HCT116 (cell line): ENCODE data around the gene TMEM203.

ENCODE experiments used
- CTCF ChIP-seq, 3 experiments: fragments of 200-600 bp in 1 of 3; sonication (generic) in 1 of 3; IDR thresholded peaks in 2 of 3; conservative IDR thresholded peaks in 1 of 3; 2 replicates each; pipeline ENCODE4 v1.5.1; 2012 to 2017; ENCODE audit warnings: low read depth in 2 of 3, low read length in 2 of 3, antibody characterized with exemption in 1 of 3, borderline replicate concordance in 1 of 3, control low read depth in 1 of 3, mild to moderate bottlenecking in 1 of 3, mixed read lengths in 1 of 3, mixed run types in 1 of 3, moderate library complexity in 1 of 3; ENCODE audit not compliant: insufficient read depth in 1 of 3
- EZH2phosphoT487 ChIP-seq: fragments of 200-600 bp; IDR thresholded peaks from 2 replicates; pipeline ENCODE4 v1.6.1; 2018; ENCODE audit warnings: antibody characterized with exemption, borderline replicate concordance
- FOSL1 ChIP-seq: IDR thresholded peaks from 2 replicates; pipeline ENCODE4 v1.6.1; 2012; ENCODE audit warnings: low read depth
- JUND ChIP-seq: IDR thresholded peaks from 2 replicates; pipeline ENCODE4 v1.6.1; 2012
- POLR2A ChIP-seq: IDR thresholded peaks from 2 replicates; pipeline ENCODE4 v1.7.0; 2011; ENCODE audit warnings: borderline replicate concordance; ENCODE audit not compliant: insufficient read depth, insufficient read length; ENCODE audit errors: extremely low read depth
- POLR2AphosphoS5 ChIP-seq: IDR thresholded peaks from 2 replicates; pipeline ENCODE4 v1.6.1; 2011; ENCODE audit warnings: mild to moderate bottlenecking, low read depth, low read length, moderate library complexity
- RAD21 ChIP-seq: IDR thresholded peaks from 2 replicates; pipeline ENCODE4 v1.6.1; 2012; ENCODE audit warnings: low read depth, mild to moderate bottlenecking
- SP1 ChIP-seq: IDR thresholded peaks from 2 replicates; pipeline ENCODE4 v1.6.1; 2012; ENCODE audit warnings: low read depth
- TCF7L2 ChIP-seq: IDR thresholded peaks from 2 replicates; pipeline ENCODE4 v1.7.0; 2011; ENCODE audit warnings: borderline replicate concordance, inconsistent platforms; ENCODE audit not compliant: insufficient read depth, insufficient read length; ENCODE audit errors: extremely low read depth
- ZNF274 ChIP-seq: fragments of 200-500 bp; sonication (Bioruptor generic); IDR thresholded peaks from 2 replicates; pipeline ENCODE4 v1.6.1; 2014; ENCODE audit warnings: mild to moderate bottlenecking, low read depth, low read length, inconsistent platforms
- TF ChIP-seq, protein P1 (sequence below): IDR thresholded peaks from 2 replicates; pipeline ENCODE4 v1.6.1; 2012

GRCh38 chr9:137161558-137162486 lies 43.6 kb downstream of the TMEM203 start:
- TF ChIP-seq POLR2A (no peak), CTCF (IDR thresholded peaks at IDR 0.05 in 2 of 3, conservative IDR thresholded peaks at IDR 0.05 in 1 of 3; ENCODE audit: borderline replicate concordance in 1 of 3, insufficient read depth in 1 of 3, low read depth in 2 of 3, low read length in 2 of 3) (no peak), ZNF274 (no peak), FOSL1 (no peak), JUND (no peak), SP1 (no peak), RAD21 (no peak), POLR2AphosphoS5 (no peak), EZH2phosphoT487 (no peak), TCF7L2 (no peak)
- TF ChIP-seq, protein P1, sequence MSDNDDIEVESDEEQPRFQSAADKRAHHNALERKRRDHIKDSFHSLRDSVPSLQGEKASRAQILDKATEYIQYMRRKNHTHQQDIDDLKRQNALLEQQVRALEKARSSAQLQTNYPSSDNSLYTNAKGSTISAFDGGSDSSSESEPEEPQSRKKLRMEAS, result no peak
